NCI-H446 (cell line): ENCODE results near the gene CCDC102B.

Experiments used
- DNase-seq, 2 experiments: peaks; one replicate each; lab custom pipeline; 2025; lab: John Stamatoyannopoulos, UW

CCDC102B gene

DNA sequence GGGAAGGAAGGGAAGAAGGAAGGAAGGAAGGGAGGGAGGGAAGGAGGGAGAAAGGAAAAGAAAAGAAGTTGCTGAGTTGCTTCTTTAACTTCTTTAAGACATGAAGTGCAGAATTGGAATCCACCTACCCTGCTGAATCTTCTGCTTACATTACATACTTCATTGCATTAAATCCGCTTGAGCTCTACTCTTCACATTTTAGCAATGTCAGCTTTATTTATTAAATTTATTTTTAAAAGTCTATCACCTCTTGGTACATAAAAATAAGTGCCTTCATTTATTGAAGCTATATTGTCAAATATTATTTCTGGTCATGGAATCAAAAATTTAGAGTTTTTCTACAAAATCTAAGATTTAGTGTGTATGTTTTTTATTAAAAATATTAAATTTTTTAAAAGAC, 284.6 kb downstream of the CCDC102B start:
- DNase-seq: no peak

DNA sequence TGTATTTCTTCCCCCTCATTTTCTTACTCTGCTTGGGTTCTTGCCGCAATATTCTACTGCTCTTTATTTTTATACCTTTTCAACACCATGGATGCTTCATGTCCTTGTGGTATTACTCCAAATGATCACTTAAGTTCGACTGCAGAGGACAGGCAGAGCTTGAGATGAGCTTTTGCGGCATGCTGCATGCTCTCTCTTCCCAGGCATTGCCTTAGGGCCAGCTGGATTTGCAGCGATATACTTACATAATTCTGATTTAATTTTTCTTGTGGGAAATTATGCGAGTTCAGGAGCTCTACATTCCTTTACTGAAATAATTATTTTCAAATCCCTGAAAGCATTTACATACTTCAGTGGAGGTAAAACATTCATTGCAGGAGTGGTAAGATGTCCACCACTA, 288.1 kb downstream of the CCDC102B start:
- DNase-seq: no peak

DNA sequence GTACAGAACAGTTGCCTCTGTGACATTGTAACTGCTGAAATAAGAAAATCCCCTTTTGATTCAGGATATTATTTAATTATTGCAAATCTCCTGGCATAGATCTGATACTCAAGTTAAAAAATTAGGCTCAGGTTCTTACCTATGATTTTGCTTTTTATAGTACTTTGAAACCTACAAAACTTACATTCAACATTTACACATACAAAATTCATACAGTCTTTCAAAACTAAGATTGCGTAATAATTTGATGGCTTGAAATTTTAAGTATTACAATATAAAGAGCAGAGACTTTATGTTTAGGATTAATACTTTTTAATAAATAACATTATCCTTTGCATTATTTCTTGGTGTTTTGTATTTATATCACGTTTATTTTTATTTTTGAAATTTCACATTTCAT, 291.1 kb downstream of the CCDC102B start:
- no peak for DNase-seq

DNA sequence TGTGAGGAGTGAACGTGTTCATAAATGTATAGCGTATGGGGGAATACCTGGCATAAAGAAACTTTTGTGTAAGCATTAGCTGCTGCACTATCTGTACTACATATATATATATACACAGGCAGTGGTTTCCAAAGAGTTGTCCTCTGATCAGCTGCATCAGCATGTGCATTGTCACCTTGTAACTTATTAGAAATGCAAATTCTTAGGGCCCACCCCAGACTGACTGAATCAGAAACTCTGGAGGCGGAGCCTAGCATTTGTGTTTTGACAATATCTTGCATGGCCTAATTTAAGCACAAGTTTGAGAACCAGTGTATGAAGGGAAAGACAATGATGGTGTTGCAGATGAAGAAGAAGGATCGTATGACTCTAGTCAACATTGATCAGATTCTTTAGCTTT, 299.5 kb downstream of the CCDC102B start:
- DNase-seq: no peak

DNA sequence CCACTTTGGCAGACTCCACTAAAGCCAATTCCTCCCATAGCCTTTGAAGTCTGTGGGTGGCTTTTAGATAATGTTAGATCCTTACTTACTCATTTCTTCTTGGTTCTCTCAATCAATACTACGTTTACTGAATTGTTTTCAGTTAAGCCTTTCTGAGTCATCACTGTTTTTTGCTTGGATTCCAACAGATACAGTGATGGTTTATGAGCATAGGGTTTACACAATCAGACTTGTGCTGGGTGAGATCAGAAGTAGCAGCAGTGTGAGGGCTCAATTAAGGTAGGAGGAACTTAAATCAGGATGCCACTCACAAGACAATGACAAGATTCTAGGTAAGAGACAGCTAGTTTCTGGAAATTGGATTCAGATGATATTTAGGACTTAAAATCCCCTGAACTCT, 305.1 kb downstream of the CCDC102B start:
- no peak for DNase-seq
